Lower leg skin (tissue), 3 donors: ENCODE measurements around the gene ITM2B.

ENCODE experiments used
- CTCF ChIP-seq, 3 donors: fragments of 450-650 bp; IDR thresholded peaks; one replicate each; pipeline ENCODE4 v1.5.1; 2016; ENCODE audit warnings: antibody characterized with exemption in 3 of 3, mild to moderate bottlenecking in 3 of 3, moderate library complexity in 2 of 3
- POLR2A ChIP-seq, 2 donors: fragments of 450-650 bp; IDR thresholded peaks; one replicate each; pipeline ENCODE4 v1.6.1; 2016 to 2017; ENCODE audit warnings: antibody characterized with exemption in 2 of 2, mild to moderate bottlenecking in 1 of 2, moderate library complexity in 1 of 2

DNA sequence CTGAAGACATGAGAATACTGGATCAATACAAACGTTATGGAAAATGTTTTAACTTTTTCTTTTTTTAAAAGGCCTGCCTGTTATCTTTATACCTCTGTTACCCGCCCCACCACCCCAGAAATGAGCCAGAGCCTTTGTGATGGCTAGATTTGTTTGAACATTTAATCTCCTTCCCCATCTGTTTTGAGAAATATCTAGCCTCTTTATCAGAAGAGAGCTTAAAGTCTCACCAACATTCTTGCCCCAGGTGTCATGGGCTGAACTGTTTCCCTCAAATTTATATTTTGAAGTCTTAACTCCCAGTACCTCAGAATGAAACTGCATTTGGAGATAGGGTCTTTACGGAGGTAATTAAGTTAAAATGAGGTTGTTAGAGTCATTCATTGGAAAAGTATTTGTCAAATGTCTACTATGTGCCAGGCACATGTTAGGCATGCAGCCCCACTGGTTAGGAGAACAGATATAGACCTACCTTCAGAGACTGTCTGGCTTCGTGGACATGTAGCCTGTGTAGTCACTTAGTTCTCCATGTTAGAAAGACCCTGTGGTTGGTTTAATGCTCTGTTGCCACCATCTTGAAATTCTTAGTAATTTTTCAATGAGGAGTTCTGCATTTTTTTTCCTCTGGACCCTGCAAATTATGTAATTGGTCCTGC is 64.3 kb downstream of the ITM2B start:
- no peak for TF ChIP-seq CTCF (IDR thresholded peaks at IDR 0.05)
- no peak for TF ChIP-seq POLR2A (IDR thresholded peaks at IDR 0.05)
